ENCODE data around the gene SNRNP25.

SNRNP25 gene

DNA sequence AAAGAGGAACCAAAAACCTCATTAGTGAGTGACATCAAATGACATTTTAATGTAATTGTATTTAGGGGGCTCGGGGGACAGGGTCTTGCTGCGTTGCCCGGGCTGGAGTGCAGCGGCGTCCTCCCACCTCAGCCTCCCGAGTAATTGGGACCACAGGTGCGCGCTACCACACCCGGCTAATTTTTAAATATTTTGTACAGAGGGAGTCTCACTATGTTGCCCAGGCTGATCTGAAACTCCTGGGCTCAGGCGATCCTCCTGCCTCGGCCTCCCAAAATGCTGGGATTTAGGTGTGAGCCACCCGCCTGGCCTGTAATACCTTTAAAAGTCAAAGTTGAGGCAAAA, 581 bp downstream of the SNRNP25 start:
- peak overlapping the region; percentile 75 for H3K4me3 ChIP-seq (ENCODE audit: low read depth, low read length)
- H3K9me3 ChIP-seq, result no peaks in the 10 kb centered on the region
- no peaks in the 10 kb centered on the region for H3K4me1 ChIP-seq
- H3K36me3 ChIP-seq, result peaks cover 41% of the 10 kb centered on the region
- DNase-seq, result no peak
- H3K27me3 ChIP-seq, result no peaks in the 10 kb centered on the region
- TF ChIP-seq, protein P1, sequence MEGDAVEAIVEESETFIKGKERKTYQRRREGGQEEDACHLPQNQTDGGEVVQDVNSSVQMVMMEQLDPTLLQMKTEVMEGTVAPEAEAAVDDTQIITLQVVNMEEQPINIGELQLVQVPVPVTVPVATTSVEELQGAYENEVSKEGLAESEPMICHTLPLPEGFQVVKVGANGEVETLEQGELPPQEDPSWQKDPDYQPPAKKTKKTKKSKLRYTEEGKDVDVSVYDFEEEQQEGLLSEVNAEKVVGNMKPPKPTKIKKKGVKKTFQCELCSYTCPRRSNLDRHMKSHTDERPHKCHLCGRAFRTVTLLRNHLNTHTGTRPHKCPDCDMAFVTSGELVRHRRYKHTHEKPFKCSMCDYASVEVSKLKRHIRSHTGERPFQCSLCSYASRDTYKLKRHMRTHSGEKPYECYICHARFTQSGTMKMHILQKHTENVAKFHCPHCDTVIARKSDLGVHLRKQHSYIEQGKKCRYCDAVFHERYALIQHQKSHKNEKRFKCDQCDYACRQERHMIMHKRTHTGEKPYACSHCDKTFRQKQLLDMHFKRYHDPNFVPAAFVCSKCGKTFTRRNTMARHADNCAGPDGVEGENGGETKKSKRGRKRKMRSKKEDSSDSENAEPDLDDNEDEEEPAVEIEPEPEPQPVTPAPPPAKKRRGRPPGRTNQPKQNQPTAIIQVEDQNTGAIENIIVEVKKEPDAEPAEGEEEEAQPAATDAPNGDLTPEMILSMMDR (IDR thresholded peaks at IDR 0.05; ENCODE audit: low read depth, low read length), result no peak

DNA sequence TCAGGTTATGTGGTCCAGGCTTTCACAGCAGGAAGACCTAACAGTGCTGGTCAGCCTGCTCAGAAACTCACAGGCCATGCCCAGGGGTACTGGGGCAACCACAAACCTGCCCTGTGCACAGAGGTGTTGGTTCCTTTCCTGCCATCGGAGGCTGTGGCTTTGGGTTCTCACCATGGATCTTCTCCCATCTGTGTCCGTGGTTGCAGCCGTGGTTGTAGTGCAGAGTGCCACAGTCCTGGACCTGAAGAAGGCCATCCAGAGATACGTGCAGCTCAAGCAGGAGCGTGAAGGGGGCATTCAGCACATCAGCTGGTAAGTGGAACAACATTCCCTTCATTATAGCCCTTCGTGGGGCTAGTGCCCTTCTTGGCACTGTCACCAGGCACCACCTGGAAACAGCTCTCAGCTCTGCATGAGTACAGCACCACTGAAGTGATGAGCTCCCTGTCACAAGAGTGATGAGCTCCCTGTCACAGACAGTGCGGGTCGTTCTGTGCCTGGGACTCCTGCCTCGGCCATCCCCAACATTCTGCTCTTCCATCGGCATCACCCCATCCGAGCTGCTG, 2.0 kb downstream of the SNRNP25 start:
- Histone ChIP-seq H3K4me3 (ENCODE audit: low read depth, low read length) (no peak overlapping the region), H3K4me1 (no peaks in the 10 kb centered on the region), H3K27me3 (peaks cover 12% of the 10 kb centered on the region), H3K9me3 (no peaks in the 10 kb centered on the region), H3K36me3 (peaks cover 32% of the 10 kb centered on the region)
- no peak for DNase-seq
- TF ChIP-seq, protein P1 (IDR thresholded peaks at IDR 0.05; ENCODE audit: low read depth, low read length), result no peak

DNA sequence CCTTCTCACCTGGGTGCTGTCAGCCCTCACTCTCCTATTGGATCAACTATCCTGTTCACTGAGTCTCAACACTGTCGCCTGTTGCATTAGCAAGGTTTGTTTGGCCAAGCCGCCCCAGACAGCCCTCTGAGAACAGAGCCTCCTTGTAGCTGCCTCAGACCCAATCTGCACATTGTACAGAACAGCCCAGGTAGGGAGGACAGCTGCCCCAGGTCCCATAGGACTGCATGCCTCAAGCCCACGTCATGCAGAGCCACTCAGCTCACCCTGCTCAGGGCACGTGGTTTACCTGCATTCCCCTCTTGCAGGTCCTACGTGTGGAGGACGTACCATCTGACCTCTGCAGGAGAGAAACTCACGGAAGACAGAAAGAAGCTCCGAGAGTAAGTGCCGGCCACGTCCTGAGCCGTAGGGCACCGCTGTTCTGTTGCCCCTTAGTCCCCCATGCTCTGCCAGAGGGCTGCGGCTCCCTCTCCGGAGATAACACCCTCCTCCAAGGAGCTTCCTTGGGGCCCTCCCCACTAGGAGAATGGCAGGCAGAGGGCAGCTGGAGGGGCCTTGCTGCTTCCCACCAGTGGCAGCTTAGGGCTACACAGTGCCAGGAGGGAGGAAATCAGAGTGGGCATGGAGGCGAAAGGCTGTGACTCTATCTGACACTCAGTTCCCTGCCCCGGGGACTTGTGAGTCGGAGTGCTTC, 2.8 kb downstream of the SNRNP25 start:
- TF ChIP-seq, protein P1 (IDR thresholded peaks at IDR 0.05; ENCODE audit: low read depth, low read length), result no peak
- H3K36me3 ChIP-seq, result peaks cover 24% of the 10 kb centered on the region
- no peak for DNase-seq

DNA sequence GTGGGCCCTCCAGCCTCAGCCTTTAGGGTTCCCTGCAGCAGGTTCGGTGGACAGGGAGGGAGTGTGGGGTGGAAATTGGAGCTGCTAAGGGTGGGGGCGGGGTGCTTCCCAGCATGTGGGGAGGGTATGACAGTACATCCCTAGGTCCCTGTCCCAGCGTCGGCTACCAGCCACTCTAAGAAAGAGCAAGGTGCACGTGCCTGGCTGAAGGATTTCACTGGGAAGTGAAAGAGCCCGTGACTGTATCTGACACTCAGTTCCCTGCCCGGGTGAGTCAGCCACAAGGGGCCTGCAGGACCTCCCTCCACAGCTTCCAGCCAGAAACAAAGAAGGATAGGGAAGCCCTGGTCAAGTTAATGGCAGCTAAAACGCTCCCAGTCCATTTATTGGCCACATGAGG, 4.1 kb downstream of the SNRNP25 start:
- TF ChIP-seq, protein P1 (IDR thresholded peaks at IDR 0.05; ENCODE audit: low read depth, low read length), result no peak
- Histone ChIP-seq H3K27me3 (peaks cover 32% of the 10 kb centered on the region), H3K9me3 (no peaks in the 10 kb centered on the region), H3K4me1 (no peaks in the 10 kb centered on the region), H3K4me3 (ENCODE audit: low read depth, low read length) (no peak overlapping the region), H3K36me3 (peaks cover 22% of the 10 kb centered on the region)
- no peak for DNase-seq

More for the DNA sequence above, 2.8 kb downstream of the SNRNP25 start:
- Histone ChIP-seq H3K4me1 (no peaks in the 10 kb centered on the region), H3K27me3 (peaks cover 19% of the 10 kb centered on the region), H3K4me3 (ENCODE audit: low read depth, low read length) (no peak overlapping the region), H3K9me3 (no peaks in the 10 kb centered on the region)

DNA sequence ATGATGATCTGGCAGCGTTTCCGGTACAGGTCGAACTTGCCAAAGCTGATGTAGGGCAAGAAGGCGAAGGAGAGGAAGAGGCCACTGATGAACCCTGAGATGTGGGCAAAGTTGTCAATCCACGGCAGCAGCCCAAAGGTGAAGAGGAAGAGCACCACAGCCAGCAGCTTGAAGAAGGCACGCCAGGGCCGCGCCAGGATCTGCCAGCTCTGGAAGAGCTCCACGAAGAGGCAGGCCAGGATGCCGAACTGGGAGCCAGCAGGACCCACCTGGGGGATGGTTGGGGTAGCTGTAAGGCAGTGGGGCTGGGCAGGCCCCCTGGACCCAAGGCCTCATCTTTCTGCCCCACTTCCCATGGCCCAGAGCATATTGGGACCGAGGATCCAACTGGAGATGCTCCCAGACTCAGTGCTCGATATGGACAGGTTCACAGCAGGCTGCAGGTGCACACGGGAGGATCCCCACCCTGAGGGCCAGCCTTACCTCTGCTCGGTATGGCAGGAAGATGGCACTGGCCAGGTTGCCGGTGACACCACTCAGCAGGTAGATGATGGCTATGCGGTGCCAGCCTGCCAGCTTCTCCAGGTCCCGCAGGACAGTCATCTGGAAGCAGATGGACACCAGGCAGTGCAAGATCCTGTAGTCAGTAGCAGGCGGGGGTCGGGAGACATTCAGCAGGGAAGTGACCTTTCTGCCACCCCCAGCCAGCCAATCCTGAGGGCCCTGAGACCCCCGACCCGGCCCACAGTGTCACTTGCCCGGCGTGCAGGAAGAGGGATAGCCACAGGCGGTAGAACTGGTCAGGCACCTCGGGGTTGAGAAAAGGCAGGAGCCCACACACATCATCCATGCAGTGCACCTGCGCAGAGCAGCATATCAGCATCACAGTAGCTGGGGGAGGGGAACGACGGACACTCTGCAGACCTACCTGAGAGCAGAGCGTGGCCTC, 5.1 kb downstream of the SNRNP25 start:
- H3K9me3 ChIP-seq, result no peaks in the 10 kb centered on the region
- TF ChIP-seq, protein P1 (IDR thresholded peaks at IDR 0.05; ENCODE audit: low read depth, low read length), result no peak
- no peaks in the 10 kb centered on the region for H3K4me1 ChIP-seq
- H3K36me3 ChIP-seq, result peaks cover 22% of the 10 kb centered on the region
- H3K27me3 ChIP-seq, result peaks cover 43% of the 10 kb centered on the region
- H3K4me3 ChIP-seq (ENCODE audit: low read depth, low read length), result no peak overlapping the region
- no peak for DNase-seq

Measured in BE2C (cell line).